CD14-positive monocyte (primary cell): ENCODE measurements around the gene LRR1. TPM values are rescaled to one million over a fixed set of nuclear protein-coding genes. Genes with fewer than 3 reads are reported as not detected.

Experiments used
- DNase-seq, 3 donors: peaks; one replicate each; pipeline ENCODE4 v3.0.0-alpha.2; 2011 to 2022
- H2AFZ ChIP-seq: 2 replicates; pipeline ENCODE4 v1.6.0; 2012; ENCODE audit warnings: mild to moderate bottlenecking, low read depth, low read length, inconsistent platforms; ENCODE audit not compliant: insufficient read depth, poor library complexity, severe bottlenecking
- H3K27ac ChIP-seq, 2 donors: 1 replicate in 1 of 2; 2 replicates in 1 of 2; pipeline ENCODE4 v1.5.1; 2012 to 2013; ENCODE audit warnings: low read length in 2 of 2, control low read depth in 1 of 2, inconsistent platforms in 1 of 2, low read depth in 1 of 2, mild to moderate bottlenecking in 1 of 2
- H3K27me3 ChIP-seq, 2 donors: one replicate each; pipeline versions ENCODE4 v1.6.0 to v1.6.1; 2011 to 2013; ENCODE audit warnings: low read length in 2 of 2; ENCODE audit not compliant: control insufficient read depth in 2 of 2, insufficient read depth in 2 of 2
- H3K36me3 ChIP-seq, 2 donors: replicated peaks in 1 of 2; 1 replicate in 1 of 2; 2 replicates in 1 of 2; pipeline versions ENCODE4 v1.5.1 to v1.6.1; 2012 to 2013; ENCODE audit warnings: low read length in 2 of 2, control low read depth in 1 of 2, inconsistent platforms in 1 of 2, mild to moderate bottlenecking in 1 of 2; ENCODE audit not compliant: insufficient read depth in 2 of 2, control insufficient read depth in 1 of 2
- H3K4me1 ChIP-seq, 2 donors: 1 replicate in 1 of 2; 2 replicates in 1 of 2; pipeline versions ENCODE4 v1.5.1 to v1.6.1; 2012 to 2013; ENCODE audit warnings: low read length in 2 of 2, control low read depth in 1 of 2, inconsistent platforms in 1 of 2, mild to moderate bottlenecking in 1 of 2, moderate library complexity in 1 of 2; ENCODE audit not compliant: insufficient read depth in 2 of 2, control insufficient read depth in 1 of 2
- H3K4me2 ChIP-seq: replicated peaks from 2 replicates; pipeline ENCODE3; 2012; ENCODE audit warnings: low read length, moderate library complexity, mild to moderate bottlenecking; ENCODE audit not compliant: poor library complexity, severe bottlenecking; ENCODE audit errors: extremely low read depth
- H3K4me3 ChIP-seq, 3 experiments: fragments of 200-600 bp in 1 of 3; sonication (generic) in 1 of 3; replicated peaks in 1 of 3; 1 replicate in 2 of 3; 2 replicates in 1 of 3; pipeline ENCODE4 v1.5.1; 2011 to 2013; ENCODE audit warnings: low read length in 3 of 3, mild to moderate bottlenecking in 3 of 3, control low read depth in 2 of 3, low read depth in 2 of 3, inconsistent platforms in 1 of 3, moderate library complexity in 1 of 3
- H3K79me2 ChIP-seq: 2 replicates; pipeline ENCODE4 v1.6.0; 2012; ENCODE audit warnings: mild to moderate bottlenecking, control low read depth, inconsistent platforms, low read length, moderate library complexity; ENCODE audit not compliant: insufficient read depth
- H3K9ac ChIP-seq: 2 replicates; pipeline ENCODE4 v1.6.0; 2017; ENCODE audit warnings: low read length, mild to moderate bottlenecking; ENCODE audit not compliant: insufficient read depth, poor library complexity, severe bottlenecking
- H3K9me3 ChIP-seq, 2 donors: replicated peaks in 1 of 2; 1 replicate in 1 of 2; 2 replicates in 1 of 2; pipeline versions ENCODE4 v1.5.1 to v1.6.1; 2012 to 2013; ENCODE audit warnings: low read length in 2 of 2, control low read depth in 1 of 2; ENCODE audit not compliant: control insufficient read depth in 1 of 2, insufficient read depth in 1 of 2
- H4K20me1 ChIP-seq: 2 replicates; pipeline ENCODE4 v1.6.0; 2012; ENCODE audit warnings: mild to moderate bottlenecking, low read length, control low read depth, moderate library complexity; ENCODE audit not compliant: insufficient read depth
- H3K27ac Mint-ChIP-seq, 7 donors: one replicate each; pipeline ENCODE4 v1.8.0; 2020; ENCODE audit warnings: mild to moderate bottlenecking in 7 of 7, mixed read lengths in 7 of 7, moderate library complexity in 6 of 7, inconsistent platforms in 2 of 7
- H3K27me3 Mint-ChIP-seq, 3 donors: one replicate each; pipeline ENCODE4 v1.8.0; 2021 to 2022; ENCODE audit warnings: low read depth in 3 of 3, mild to moderate bottlenecking in 3 of 3, mixed read lengths in 3 of 3, moderate library complexity in 3 of 3, inconsistent platforms in 1 of 3
- H3K36me3 Mint-ChIP-seq, 2 donors: one replicate each; pipeline ENCODE4 v1.8.0; 2020; ENCODE audit warnings: mixed read lengths in 2 of 2, inconsistent platforms in 1 of 2, mild to moderate bottlenecking in 1 of 2
- H3K4me1 Mint-ChIP-seq: one replicate; pipeline ENCODE4 v1.8.0; 2020; ENCODE audit warnings: mild to moderate bottlenecking, mixed read lengths
- H3K4me3 Mint-ChIP-seq, 2 donors: one replicate each; pipeline ENCODE4 v1.8.0; 2020; ENCODE audit warnings: mild to moderate bottlenecking in 2 of 2, mixed read lengths in 2 of 2, moderate library complexity in 1 of 2
- H3K9me3 Mint-ChIP-seq, 7 donors: one replicate each; pipeline ENCODE4 v1.8.0; 2020 to 2022; ENCODE audit warnings: mixed read lengths in 7 of 7, mild to moderate bottlenecking in 6 of 7, moderate library complexity in 6 of 7, inconsistent platforms in 2 of 7
- CTCF ChIP-seq: fragments of 200-600 bp; IDR thresholded peaks from one replicate; pipeline ENCODE4 v1.8.0; 2022; ENCODE audit warnings: antibody characterized with exemption, mild to moderate bottlenecking
- WGBS: methylation state at CpG from one replicate; pipeline ENCODE4 v1.1.5; 2013; ENCODE audit warnings: missing lambda C conversion rate; ENCODE audit not compliant: insufficient coverage; 5-methylcytosine and 5-hydroxymethylcytosine counted together
- intact Hi-C, 2 donors: fragments of 100-400 bp; cut with micrococcal nuclease; formaldehyde crosslinking; loops; one replicate each; pipeline versions ENCODE4 v1.15.0 to v1.15.1; 2023
- polyA plus RNA-seq, 3 donors: library from polyadenylated mRNA; depleted of rRNA in 1 of 3; unstranded in 2 of 3; stranded (reverse) in 1 of 3; fragments of 300-500 nt in 2 of 3; fragments of >200 nt in 1 of 3; fragmentation: Illumina TruSeq in 2 of 3; gene quantifications; 1 replicate in 2 of 3; 2 replicates in 1 of 3; pipeline ENCODE4 v1.2.3, GENCODE V29; 2012 to 2021

Gene LRR1
- polyA plus RNA-seq, 3 donors: 3.4 to 12.7 (median 10.5) TPM

GRCh38 chr14:49589387-49589786 lies 9.4 kb upstream of the LRR1 start:
- H3K4me2 ChIP-seq: no peak overlapping the region
- peaks cover 18% of the 10 kb centered on the region for H3K79me2 ChIP-seq
- Mint-ChIP-seq H3K27me3 (peaks cover 0 to 2% (median 2%) of the 10 kb centered on the region in 3 donors), H3K36me3 (peaks cover 2 to 5% of the 10 kb centered on the region in 2 donors), H3K4me1 (peaks cover 17% of the 10 kb centered on the region), H3K9me3 (no peaks in the 10 kb centered on the region), H3K4me3 (no peak overlapping the region), H3K27ac (no peak overlapping the region)
- no peaks in the 10 kb centered on the region for H3K27me3 ChIP-seq
- H3K9ac ChIP-seq: no peak overlapping the region
- no peak for TF ChIP-seq CTCF
- no peak for DNase-seq
- peaks cover 7% of the 10 kb centered on the region for H4K20me1 ChIP-seq
- H3K4me1 ChIP-seq: peaks cover 11 to 14% of the 10 kb centered on the region in 2 donors
- WGBS: no CpG with 5 or more reads among the region's 3 CpGs
- intact Hi-C loops: loop anchor here (5.0 kb wide), 2 partner anchors 33 to 178 kb away; partner anchors contain the start of genes MGAT2 (in 2 of the 2), RPL36AL (in 2 of the 2) and KLHDC2 (in 1 of the 2)
- H3K9me3 ChIP-seq: no peaks in the 10 kb centered on the region
- H3K27ac ChIP-seq: no peak overlapping the region
- no peak overlapping the region for H3K4me3 ChIP-seq
- peaks cover under 1 to 3% of the 10 kb centered on the region in 2 donors for H3K36me3 ChIP-seq
- H2AFZ ChIP-seq: no peak overlapping the region

GRCh38 chr14:49593016-49593415 lies 5.7 kb upstream of the LRR1 start:
- no peak for DNase-seq
- no peak for TF ChIP-seq CTCF
- H3K27me3 ChIP-seq: no peaks in the 10 kb centered on the region
- peaks cover 8 to 15% of the 10 kb centered on the region in 2 donors for H3K4me1 ChIP-seq
- Mint-ChIP-seq H3K27me3 (peaks cover 2 to 8% (median 7%) of the 10 kb centered on the region in 3 donors), H3K36me3 (no peaks in the 10 kb centered on the region), H3K4me1 (peaks cover 20% of the 10 kb centered on the region), H3K9me3 (no peaks in the 10 kb centered on the region), H3K27ac (no peak overlapping the region), H3K4me3 (no peak overlapping the region)
- no peak overlapping the region for H3K4me3 ChIP-seq
- no CpG with 5 or more reads among the region's 3 CpGs for WGBS
- no peak overlapping the region for H2AFZ ChIP-seq
- peaks cover 11% of the 10 kb centered on the region for H3K79me2 ChIP-seq
- H3K9me3 ChIP-seq: no peaks in the 10 kb centered on the region
- intact Hi-C loops: no loop called here
- H3K9ac ChIP-seq: no peak overlapping the region
- H4K20me1 ChIP-seq: no peaks in the 10 kb centered on the region
- H3K27ac ChIP-seq: no peak overlapping the region
- no peaks in the 10 kb centered on the region for H3K36me3 ChIP-seq
- H3K4me2 ChIP-seq: no peak overlapping the region
